ENCODE measurements around the gene ZNF384. TPM values are rescaled to one million over a fixed set of nuclear protein-coding genes. Genes with fewer than 3 reads are reported as not detected.

ZNF384 gene
- total RNA-seq, 1 donor from 2014 or later: 19.7 TPM

GRCh38 chr12:6699259-6699988, 10.2 kb upstream of the ZNF384 start:
- no peak for DNase-seq

GRCh38 chr12:6698352-6699046, 9.3 kb upstream of the ZNF384 start:
- DNase-seq: no peak

GRCh38 chr12:6697584-6698351, 8.6 kb upstream of the ZNF384 start:
- DNase-seq: peak; percentile 49

- DNase-seq: peak; percentile 15
Measured at GRCh38 chr12:6696690-6697583, 7.8 kb upstream of the ZNF384 start.

- no peak for DNase-seq
Measured at GRCh38 chr12:6695313-6696045, 6.3 kb upstream of the ZNF384 start.

- no peak for DNase-seq
Measured at GRCh38 chr12:6694701-6695100, 5.5 kb upstream of the ZNF384 start.

GRCh38 chr12:6693832-6694355, 4.7 kb upstream of the ZNF384 start:
- DNase-seq: no peak

GRCh38 chr12:6692888-6693287, 3.7 kb upstream of the ZNF384 start:
- no peak for DNase-seq

- no peak for DNase-seq
Measured at GRCh38 chr12:6691473-6691872, 2.3 kb upstream of the ZNF384 start.

- no peak for DNase-seq
Measured at GRCh38 chr12:6688543-6688998, 604 bp downstream of the ZNF384 start.

GRCh38 chr12:6685814-6686213, 3.4 kb downstream of the ZNF384 start:
- no peak for DNase-seq

GRCh38 chr12:6684609-6685008, 4.6 kb downstream of the ZNF384 start:
- peak; percentile 51 for DNase-seq

GRCh38 chr12:6676962-6677361, 12.2 kb downstream of the ZNF384 start:
- no peak for DNase-seq

GRCh38 chr12:6672143-6672542, 17.0 kb downstream of the ZNF384 start:
- DNase-seq: no peak

GRCh38 chr12:6667559-6668210, 21.5 kb downstream of the ZNF384 start:
- peak; percentile 12 for DNase-seq

- no peak for DNase-seq
Measured at GRCh38 chr12:6666211-6666610, 23.0 kb downstream of the ZNF384 start.

GRCh38 chr12:6664902-6665301, 24.3 kb downstream of the ZNF384 start:
- no peak for DNase-seq

GRCh38 chr12:6662906-6663742, 26.1 kb downstream of the ZNF384 start, which contains the start of gene ING4:
Gene ING4, minus strand, starts transcription at chr12:6663119. Its CDS starts 18 bp downstream, at chr12:6663101.
- peak; percentile 100 for DNase-seq

- DNase-seq: no peak
Measured at GRCh38 chr12:6662602-6662905, 26.6 kb downstream of the ZNF384 start.

- no peak for DNase-seq
Measured at GRCh38 chr12:6653987-6654386, 35.2 kb downstream of the ZNF384 start.

Data from tongue (tissue), 2 donors.